GM12878 (cell line): Measurements from ENCODE around the gene ARL4C. TPM values are rescaled to one million over a fixed set of nuclear protein-coding genes. Genes with fewer than 3 reads are reported as not detected.

ENCODE experiments used
- ATAC-seq: fragments of 200-7000 bp; cut with Tn5 transposase; 3 replicates; pipeline ENCODE4 v1.9.1; 2020; ENCODE audit warnings: mild to moderate bottlenecking, moderate library complexity
- BruUV-seq: library from RNA; stranded (reverse); fragments of 400-500 nt; replicated peaks from 2 replicates; lab custom pipeline; 2021; lab: Mats Ljungman, UMichigan
- CTCF ChIA-PET: fragments of 300-600 bp; sonication (Branson Sonifier 250); formaldehyde crosslinking; extraction: SDS; loops from one replicate; lab custom pipeline; 2021; ENCODE audit warnings: inconsistent platforms; lab: Yijun Ruan, JAX
- POLR2A ChIA-PET: fragments of 350-600 bp; formaldehyde crosslinking; extraction: SDS; loops from one replicate; lab custom pipeline; 2021; ENCODE audit warnings: inconsistent platforms; lab: Charles Lee
- RAD21 ChIA-PET: fragments of 300-600 bp; sonication (Branson Sonifier 250); formaldehyde crosslinking; loops from one replicate; lab custom pipeline; 2023; ENCODE audit warnings: antibody characterized with exemption; ENCODE audit not compliant: unreplicated experiment; lab: Charles Lee
- SMC1A ChIA-PET: fragments of 300-600 bp; sonication (Branson Sonifier 250); formaldehyde crosslinking; loops from one replicate; lab custom pipeline; 2023; ENCODE audit not compliant: unreplicated experiment, uncharacterized antibody; lab: Charles Lee
- DNase-seq: peaks from one replicate; pipeline ENCODE4 v3.0.0-alpha.2; 2011; ENCODE audit warnings: low read depth, low spot score
- FAIRE-seq: peaks from 3 replicates; lab custom pipeline; 2011; peaks lifted over from hg19 to GRCh38; lab: Jason Lieb, UNC
- H2AFZ ChIP-seq: 2 replicates; pipeline ENCODE4 v1.6.0; 2011; ENCODE audit warnings: low read depth, low read length, control low read depth; ENCODE audit not compliant: control insufficient read depth
- H3K27ac ChIP-seq: 2 replicates; pipeline ENCODE4 v1.5.1; 2011; ENCODE audit warnings: control low read depth; ENCODE audit not compliant: control insufficient read depth, insufficient read depth
- H3K27me3 ChIP-seq, 2 experiments: replicated peaks in 1 of 2; 2 replicates each; pipeline versions ENCODE4 v1.6.0 to v1.6.1; 2011; ENCODE audit warnings: low read length in 1 of 2; ENCODE audit not compliant: control insufficient read depth in 2 of 2, insufficient read depth in 2 of 2
- H3K36me3 ChIP-seq, 2 experiments: 2 replicates each; pipeline ENCODE4 v1.5.1; 2011; ENCODE audit warnings: low read length in 1 of 2; ENCODE audit not compliant: control insufficient read depth in 2 of 2, insufficient read depth in 2 of 2
- H3K4me1 ChIP-seq: 2 replicates; pipeline ENCODE4 v1.6.1; 2011; ENCODE audit warnings: mild to moderate bottlenecking, low read length, moderate library complexity, mixed read lengths; ENCODE audit not compliant: control insufficient read depth, insufficient read depth
- H3K4me2 ChIP-seq: 2 replicates; pipeline ENCODE4 v1.6.0; 2011; ENCODE audit warnings: control low read depth; ENCODE audit not compliant: control insufficient read depth, insufficient read depth
- H3K4me3 ChIP-seq: fragments of 200-600 bp; sonication (generic); 2 replicates; pipeline ENCODE4 v1.5.1; 2016
- H3K79me2 ChIP-seq: 2 replicates; pipeline ENCODE4 v1.6.0; 2011; ENCODE audit warnings: low read length; ENCODE audit not compliant: control insufficient read depth, insufficient read depth
- H3K9ac ChIP-seq: 2 replicates; pipeline ENCODE4 v1.8.0; 2011; ENCODE audit warnings: low read length, control low read depth, mixed read lengths; ENCODE audit not compliant: control insufficient read depth, insufficient read depth
- H3K9me3 ChIP-seq: replicated peaks from 3 replicates; pipeline ENCODE4 v1.5.1; 2011; ENCODE audit warnings: mild to moderate bottlenecking, low read length; ENCODE audit not compliant: control insufficient read depth, insufficient read depth
- H4K20me1 ChIP-seq: 2 replicates; pipeline ENCODE4 v1.6.0; 2011; ENCODE audit not compliant: control insufficient read depth, insufficient read depth
- BHLHE40 ChIP-seq, 2 experiments: fragments of 450-650 bp in 1 of 2; IDR thresholded peaks; 2 replicates each; pipeline ENCODE4 v1.6.1; 2011 to 2017; ENCODE audit warnings: low read depth in 2 of 2, borderline replicate concordance in 1 of 2, improper control_type of control experiment in 1 of 2, low read length in 1 of 2, mild to moderate bottlenecking in 1 of 2
- CBX3 ChIP-seq: fragments of 200-600 bp; sonication (generic); IDR thresholded peaks from 2 replicates; pipeline ENCODE4 v1.6.1; 2016; ENCODE audit warnings: low read depth, borderline replicate concordance
- GATAD2B ChIP-seq: fragments of 450-650 bp; conservative IDR thresholded peaks from 2 replicates; pipeline ENCODE4 v1.6.1; 2017; ENCODE audit warnings: low read depth, mild to moderate bottlenecking, moderate library complexity
- IKZF1 ChIP-seq: fragments of 450-650 bp; conservative IDR thresholded peaks from 2 replicates; pipeline ENCODE4 v1.6.1; 2017; ENCODE audit warnings: antibody characterized with exemption, mild to moderate bottlenecking
- WGBS: methylation state at CpG from one replicate; pipeline ENCODE4 v1.1.6; 2016; ENCODE audit warnings: low lambda C conversion rate; ENCODE audit not compliant: insufficient replicate concordance, insufficient coverage; ENCODE audit errors: missing lambda C conversion rate; 5-methylcytosine and 5-hydroxymethylcytosine counted together
- in situ Hi-C: fragments of 300-500 bp; cut with MboI; formaldehyde crosslinking; loops from 9 replicates; pipeline ENCODE4 v1.14.3; 2018; ENCODE audit warnings: mixed read lengths
- intact Hi-C: fragments of 100-400 bp; cut with micrococcal nuclease; formaldehyde crosslinking; loops from one replicate; pipeline ENCODE4 v1.14.2; 2022; ENCODE audit not compliant: unreplicated experiment
- polyA plus RNA-seq, 11 experiments: library from polyadenylated mRNA; depleted of rRNA in 4 of 11; unstranded in 6 of 11; stranded (reverse) in 5 of 11; fragments of >200 nt; fragmentation: Nextera tagmentation in 4 of 11; fragmentation: Illumina TruSeq in 1 of 11; extraction: Ambion mirVana in 4 of 11; extraction: Trizol in 1 of 11; gene quantifications; 1 replicate in 1 of 11; 2 replicates in 10 of 11; pipeline versions ENCODE4 v1.2.1 to v1.2.3, GENCODE V29; 2011 to 2016; ENCODE audit warnings: inconsistent platforms in 2 of 11, missing spikeins in 2 of 11, low read depth in 1 of 11
- total RNA-seq, 4 experiments: library from RNA; depleted of rRNA in 3 of 4; stranded (reverse); fragments of >200 nt in 3 of 4; fragmentation: Illumina TruSeq in 1 of 4; extraction: Trizol in 1 of 4; gene quantifications; 2 replicates each; pipeline versions ENCODE4 v1.2.1 to v1.2.3, GENCODE V29; 2013 to 2021
- TF ChIP-seq, protein P1 (sequence below): IDR thresholded peaks from 2 replicates; pipeline ENCODE4 v1.6.1; 2012; ENCODE audit warnings: improper control_type of control experiment, low read depth, low read length; ENCODE audit not compliant: insufficient replicate concordance
- TF ChIP-seq, protein P2 (sequence below): IDR thresholded peaks from 2 replicates; pipeline ENCODE4 v1.6.1; 2011; ENCODE audit warnings: borderline replicate concordance, low read depth, mild to moderate bottlenecking, moderate library complexity, mixed read lengths, low read length; ENCODE audit not compliant: insufficient read depth; ENCODE audit errors: extremely low read length

Gene ARL4C
- total and polyA plus RNA-seq, 10 of the 15 experiments (the other 5 are each of a cell fraction or from before 2014, with no cell fraction given), result 0.03 to 0.72 (median 0.06) TPM; not detected in 4

DNA sequence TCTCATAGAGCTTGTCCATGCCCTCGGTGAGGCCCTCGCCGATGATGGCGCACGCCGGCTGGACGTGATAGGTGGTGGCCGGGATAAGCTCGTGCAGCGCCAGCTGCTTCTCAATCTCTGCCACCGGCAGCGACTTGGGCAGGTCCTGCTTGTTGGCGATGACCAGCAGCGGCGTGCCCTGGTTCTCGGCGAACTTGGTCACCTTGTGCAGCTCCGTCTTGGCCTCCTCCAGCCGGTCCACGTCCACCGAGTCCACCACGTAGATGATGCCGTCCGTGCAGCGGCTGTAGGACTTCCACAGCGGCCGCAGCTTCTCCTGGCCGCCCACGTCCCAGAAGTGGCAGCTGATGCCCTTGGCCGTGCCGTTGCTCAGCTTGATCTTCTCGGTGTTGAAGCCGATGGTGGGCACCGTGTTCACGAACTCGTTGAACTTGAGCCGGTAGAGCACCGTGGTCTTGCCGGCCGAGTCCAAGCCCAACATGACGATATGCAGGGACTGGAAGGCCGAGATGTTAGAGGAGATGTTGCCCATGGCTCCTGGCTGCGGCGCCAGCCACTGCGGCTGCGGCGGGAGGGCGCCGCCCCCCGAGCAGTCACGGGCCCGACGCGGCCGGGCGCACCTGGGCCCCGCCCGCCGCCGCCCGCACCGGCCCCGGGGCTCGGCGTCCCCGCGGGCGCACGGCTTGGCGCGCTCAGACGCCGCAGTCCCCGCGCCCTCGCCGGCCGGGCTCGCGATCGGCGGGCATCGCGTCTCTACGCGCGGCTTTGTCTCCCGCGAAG, 636 bp downstream of the ARL4C start:
- intact Hi-C loops, result no loop called here
- Histone ChIP-seq H2AFZ (peak overlapping the region; percentile 57), H3K9me3 (no peaks in the 10 kb centered on the region), H3K79me2 (no peaks in the 10 kb centered on the region; the same call in none of the 2 replicates), H3K9ac (peak overlapping the region; percentile 52; the same call in 1 of the 2 replicates), H3K27me3 (peaks cover 3 to 11% of the 10 kb centered on the region in 2 experiments), H3K4me2 (peak overlapping the region; percentile 77), H3K4me1 (peaks cover 3% of the 10 kb centered on the region), H3K4me3 (peak overlapping the region; percentile 68; the same call in 1 of the 2 replicates), H3K27ac (no peak overlapping the region), H4K20me1 (no peaks in the 10 kb centered on the region), H3K36me3 (no peaks in the 10 kb centered on the region)
- CTCF ChIA-PET, result interaction anchor here (0.6 to 0.7 kb wide), 3 partner anchors 206 to 514 kb away, joined by 3 to 8 read pairs (median 4); no protein-coding TSS in a partner anchor
- ATAC-seq (peak; percentile 35), DNase-seq (no peak), FAIRE-seq (no peak)
- TF ChIP-seq, protein P1, sequence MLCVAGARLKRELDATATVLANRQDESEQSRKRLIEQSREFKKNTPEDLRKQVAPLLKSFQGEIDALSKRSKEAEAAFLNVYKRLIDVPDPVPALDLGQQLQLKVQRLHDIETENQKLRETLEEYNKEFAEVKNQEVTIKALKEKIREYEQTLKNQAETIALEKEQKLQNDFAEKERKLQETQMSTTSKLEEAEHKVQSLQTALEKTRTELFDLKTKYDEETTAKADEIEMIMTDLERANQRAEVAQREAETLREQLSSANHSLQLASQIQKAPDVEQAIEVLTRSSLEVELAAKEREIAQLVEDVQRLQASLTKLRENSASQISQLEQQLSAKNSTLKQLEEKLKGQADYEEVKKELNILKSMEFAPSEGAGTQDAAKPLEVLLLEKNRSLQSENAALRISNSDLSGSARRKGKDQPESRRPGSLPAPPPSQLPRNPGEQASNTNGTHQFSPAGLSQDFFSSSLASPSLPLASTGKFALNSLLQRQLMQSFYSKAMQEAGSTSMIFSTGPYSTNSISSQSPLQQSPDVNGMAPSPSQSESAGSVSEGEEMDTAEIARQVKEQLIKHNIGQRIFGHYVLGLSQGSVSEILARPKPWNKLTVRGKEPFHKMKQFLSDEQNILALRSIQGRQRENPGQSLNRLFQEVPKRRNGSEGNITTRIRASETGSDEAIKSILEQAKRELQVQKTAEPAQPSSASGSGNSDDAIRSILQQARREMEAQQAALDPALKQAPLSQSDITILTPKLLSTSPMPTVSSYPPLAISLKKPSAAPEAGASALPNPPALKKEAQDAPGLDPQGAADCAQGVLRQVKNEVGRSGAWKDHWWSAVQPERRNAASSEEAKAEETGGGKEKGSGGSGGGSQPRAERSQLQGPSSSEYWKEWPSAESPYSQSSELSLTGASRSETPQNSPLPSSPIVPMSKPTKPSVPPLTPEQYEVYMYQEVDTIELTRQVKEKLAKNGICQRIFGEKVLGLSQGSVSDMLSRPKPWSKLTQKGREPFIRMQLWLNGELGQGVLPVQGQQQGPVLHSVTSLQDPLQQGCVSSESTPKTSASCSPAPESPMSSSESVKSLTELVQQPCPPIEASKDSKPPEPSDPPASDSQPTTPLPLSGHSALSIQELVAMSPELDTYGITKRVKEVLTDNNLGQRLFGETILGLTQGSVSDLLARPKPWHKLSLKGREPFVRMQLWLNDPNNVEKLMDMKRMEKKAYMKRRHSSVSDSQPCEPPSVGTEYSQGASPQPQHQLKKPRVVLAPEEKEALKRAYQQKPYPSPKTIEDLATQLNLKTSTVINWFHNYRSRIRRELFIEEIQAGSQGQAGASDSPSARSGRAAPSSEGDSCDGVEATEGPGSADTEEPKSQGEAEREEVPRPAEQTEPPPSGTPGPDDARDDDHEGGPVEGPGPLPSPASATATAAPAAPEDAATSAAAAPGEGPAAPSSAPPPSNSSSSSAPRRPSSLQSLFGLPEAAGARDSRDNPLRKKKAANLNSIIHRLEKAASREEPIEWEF, result no peak
- TF ChIP-seq GATAD2B, result 0 out of 2 replicates have a peak, but pooled peaks have one; percentile 34
- 0 out of 2 replicates have a peak, but pooled peaks have one; percentile 17 for TF ChIP-seq IKZF1
- TF ChIP-seq CBX3, result no peak
- TF ChIP-seq, protein P2, sequence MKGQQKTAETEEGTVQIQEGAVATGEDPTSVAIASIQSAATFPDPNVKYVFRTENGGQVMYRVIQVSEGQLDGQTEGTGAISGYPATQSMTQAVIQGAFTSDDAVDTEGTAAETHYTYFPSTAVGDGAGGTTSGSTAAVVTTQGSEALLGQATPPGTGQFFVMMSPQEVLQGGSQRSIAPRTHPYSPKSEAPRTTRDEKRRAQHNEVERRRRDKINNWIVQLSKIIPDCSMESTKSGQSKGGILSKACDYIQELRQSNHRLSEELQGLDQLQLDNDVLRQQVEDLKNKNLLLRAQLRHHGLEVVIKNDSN, result no peak
- peak in 1 of 2 experiments; percentile 30; a peak in 1 of 4 replicates for TF ChIP-seq BHLHE40 (IDR thresholded peaks at IDR 0.05; ENCODE audit: borderline replicate concordance in 1 of 2, low read depth in 2 of 2, low read length in 1 of 2)
- SMC1A ChIA-PET, result no interaction called here
- POLR2A ChIA-PET, result no interaction called here
- no TSS peak for BruUV-seq
- RAD21 ChIA-PET, result no interaction called here
- in situ Hi-C loops, result loop anchor here (5.0 kb wide), 1 partner anchor 214 kb away; no protein-coding TSS in a partner anchor
- WGBS, result under 1% methylated on average over 68 of the region's 89 CpGs
